Right lobe of liver (tissue), 4 donors: Measurements from ENCODE around the gene KRTAP4-9.

Experiments
- CTCF ChIP-seq, 4 donors: fragments of 200-600 bp in 3 of 4; fragments of 450-650 bp in 1 of 4; IDR thresholded peaks; one replicate each; pipeline versions ENCODE4 v1.5.1 to v1.8.0; 2016 to 2022; ENCODE audit warnings: antibody characterized with exemption in 4 of 4, mild to moderate bottlenecking in 2 of 4
- POLR2A ChIP-seq: fragments of 450-650 bp; IDR thresholded peaks from one replicate; pipeline ENCODE4 v1.6.1; 2017; ENCODE audit warnings: antibody characterized with exemption, mild to moderate bottlenecking
- donor health status: DM: no; HTN: no; CAD: no.
- donor health status: DM: no; HTN: no; CAD: no.
- donor health status: DM: no; HTN: yes; CAD: no.

GRCh38 chr17:41060052-41060604 lies 45.1 kb upstream of the KRTAP4-9 start, which contains the start of gene KRTAP2-3:
- TF ChIP-seq CTCF (IDR thresholded peaks at IDR 0.05): no peak
- no peak for TF ChIP-seq POLR2A
